GF-D8 (cell line): Measurements from ENCODE around the gene SPATA25.
"Not testable (repeated sequence)": the region's sequence is repeated elsewhere in the genome, so short reads cannot be mapped to it uniquely, and the experiment has no call there.

Experiments
- DNase-seq: peaks from one replicate; lab custom pipeline; 2025; lab: John Stamatoyannopoulos, UW

The SPATA25 gene

DNA sequence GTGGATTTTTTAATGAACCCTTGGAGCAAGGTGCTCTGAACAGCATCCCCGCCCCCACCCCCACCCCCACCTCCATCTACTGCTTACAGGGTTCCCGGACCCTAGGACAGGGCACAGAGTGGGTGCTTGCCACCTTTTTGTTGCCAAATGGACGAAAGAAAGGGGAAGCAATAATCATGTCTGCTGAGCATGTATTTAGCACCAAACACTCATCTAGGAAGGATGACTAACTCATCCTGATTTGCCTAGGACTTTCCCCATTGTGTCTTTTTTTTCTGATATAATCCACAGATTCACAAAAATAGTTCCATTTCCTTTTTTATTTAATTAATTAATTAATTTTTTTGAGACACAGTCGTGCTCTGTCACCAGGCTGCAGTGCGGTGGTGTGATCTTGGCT is 25.7 kb upstream of the SPATA25 start:
- no peak for DNase-seq

DNA sequence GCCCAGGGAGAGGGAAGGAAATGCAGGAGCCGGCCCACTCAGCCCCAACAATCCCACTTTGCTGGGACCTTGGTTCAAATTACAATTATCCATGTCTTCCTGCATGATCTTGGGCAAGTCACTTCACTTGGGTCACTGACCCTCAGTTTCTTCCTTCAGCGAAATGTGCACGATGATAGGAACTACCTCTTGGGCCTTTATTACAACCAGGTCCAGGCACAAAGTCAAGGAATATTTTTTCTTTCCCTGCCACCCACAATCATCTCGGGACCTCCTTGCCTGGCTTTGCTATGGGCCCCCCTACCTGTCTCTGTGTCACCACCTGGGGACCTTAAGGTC is 24.9 kb upstream of the SPATA25 start:
- no peak for DNase-seq

DNA sequence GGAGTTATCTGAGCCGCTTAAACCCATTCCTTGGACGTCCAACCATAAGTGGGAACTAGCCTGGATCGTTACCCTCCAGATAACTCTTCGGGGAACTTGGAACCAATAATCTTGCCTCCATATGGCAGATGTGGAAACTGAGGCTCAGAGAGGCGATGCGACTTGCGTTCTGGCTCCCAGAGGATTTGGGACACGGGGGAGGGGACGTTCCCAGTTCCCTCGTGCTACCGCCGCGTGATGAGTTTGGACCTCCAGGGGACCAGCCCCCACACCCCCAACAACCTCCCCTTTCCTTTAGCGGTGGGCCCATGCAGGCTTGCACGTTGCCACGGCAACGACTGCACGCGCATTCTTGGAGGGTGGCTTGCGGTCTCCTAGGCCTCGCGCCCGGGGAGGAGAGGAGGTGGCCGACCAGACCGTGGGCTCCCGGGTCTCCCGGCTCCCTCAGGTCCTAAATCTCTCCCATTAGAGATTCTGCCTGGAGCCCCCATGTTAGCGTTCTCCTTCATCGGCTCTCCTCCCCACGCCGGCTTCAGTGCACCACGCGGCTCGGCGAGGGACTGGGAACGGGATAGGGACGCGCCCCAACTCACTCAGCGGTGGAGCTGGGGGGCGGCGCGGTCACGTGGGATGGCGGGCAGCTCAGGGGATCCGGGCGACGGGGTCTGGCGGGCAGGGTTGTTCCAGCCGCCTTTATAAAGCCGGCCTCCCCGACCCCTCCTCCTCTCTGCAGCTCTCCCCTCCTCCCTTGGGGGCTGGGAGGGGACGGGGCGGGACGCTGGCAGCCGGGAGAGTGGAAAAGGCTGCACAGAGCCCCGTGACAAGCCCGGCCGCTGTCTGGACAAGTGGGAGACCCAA is 24.3 kb upstream of the SPATA25 start, which contains the start of gene PLTP:
Gene PLTP (minus strand): TSS at position 670 of the 858 bp plus-strand sequence. CDS start 703 bp downstream, outside the sequence.
- DNase-seq: peak; percentile 29

DNA sequence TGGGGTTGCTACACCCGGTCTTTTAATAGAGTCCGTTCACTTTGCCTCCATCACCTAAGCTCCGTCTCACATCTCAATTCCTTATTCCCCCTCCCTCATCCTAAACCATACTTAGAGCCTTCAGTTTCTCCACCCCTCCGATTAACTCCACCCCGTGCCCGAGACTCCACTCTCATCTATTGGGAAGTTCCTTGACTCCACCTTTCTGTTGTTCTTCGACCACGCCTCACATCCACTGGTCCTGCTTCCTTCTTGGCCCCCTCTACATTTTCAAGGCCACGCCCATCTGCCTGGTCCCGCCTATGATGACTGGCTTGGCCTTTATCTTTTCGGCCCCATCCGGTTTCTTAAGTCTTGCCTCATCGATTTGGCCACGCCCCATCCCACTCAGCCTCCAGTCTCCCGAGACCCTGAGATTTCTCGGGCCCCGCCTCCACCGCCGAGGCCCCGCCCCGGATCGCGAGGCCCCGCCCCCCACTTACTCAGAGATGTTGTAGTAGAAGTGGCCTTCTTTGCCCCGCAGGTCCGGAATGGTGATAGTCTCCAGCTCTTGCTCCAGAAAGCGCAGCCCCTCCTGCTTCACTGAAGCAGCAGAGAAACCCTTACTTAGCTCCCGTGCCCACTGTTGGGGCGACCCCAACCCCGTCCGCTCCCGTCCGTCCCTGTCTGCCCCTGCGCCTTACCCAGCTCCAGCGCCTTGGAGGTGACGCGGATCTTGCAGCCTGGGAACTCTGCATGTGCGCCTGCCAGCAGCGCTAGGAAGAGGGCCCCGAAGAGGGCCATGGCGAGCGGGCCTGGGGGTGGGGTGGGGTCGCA is 23.5 kb upstream of the SPATA25 start:
- peak; percentile 97 for DNase-seq

DNA sequence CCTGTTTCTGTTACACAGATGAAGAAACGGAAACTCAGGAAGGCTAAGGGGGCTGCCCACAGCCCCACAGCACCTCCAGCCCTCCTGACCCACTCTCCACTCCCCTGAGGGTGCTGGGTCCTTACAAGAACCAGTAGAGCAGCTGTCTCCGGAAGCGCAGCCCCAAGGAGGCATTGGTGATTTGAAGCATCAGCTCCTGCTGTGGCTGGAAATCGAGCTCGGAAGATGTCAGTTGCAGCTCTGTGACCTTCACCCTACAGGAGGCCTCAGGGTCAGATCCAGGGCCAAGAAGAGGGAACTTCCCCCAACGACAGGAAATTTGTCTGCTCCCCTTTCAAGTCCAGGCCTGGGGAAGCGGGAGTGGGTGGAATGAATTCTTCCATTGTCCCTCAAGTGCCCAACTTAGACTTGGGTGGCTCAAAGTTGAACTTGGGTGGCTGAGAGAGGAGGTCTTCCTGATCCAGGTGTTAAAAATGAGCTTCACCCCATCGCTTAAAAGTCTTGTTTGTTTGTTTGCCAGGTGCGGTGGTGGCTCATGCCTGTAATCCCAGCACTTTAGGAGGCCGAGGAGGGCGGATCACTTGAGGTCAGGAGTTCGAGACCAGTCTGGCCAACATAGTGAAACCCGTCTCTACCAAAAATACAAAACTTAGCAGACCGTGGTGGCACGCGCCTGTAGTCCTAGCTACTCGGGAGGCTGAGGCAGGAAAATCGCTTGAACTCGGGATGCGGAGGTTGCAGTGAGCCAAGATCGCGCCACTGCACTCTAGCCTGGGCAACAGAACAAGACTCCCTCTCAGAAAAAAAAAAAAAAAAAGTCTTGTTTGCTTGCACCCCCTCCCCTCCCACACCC is 22.6 kb upstream of the SPATA25 start:
- DNase-seq: no peak

DNA sequence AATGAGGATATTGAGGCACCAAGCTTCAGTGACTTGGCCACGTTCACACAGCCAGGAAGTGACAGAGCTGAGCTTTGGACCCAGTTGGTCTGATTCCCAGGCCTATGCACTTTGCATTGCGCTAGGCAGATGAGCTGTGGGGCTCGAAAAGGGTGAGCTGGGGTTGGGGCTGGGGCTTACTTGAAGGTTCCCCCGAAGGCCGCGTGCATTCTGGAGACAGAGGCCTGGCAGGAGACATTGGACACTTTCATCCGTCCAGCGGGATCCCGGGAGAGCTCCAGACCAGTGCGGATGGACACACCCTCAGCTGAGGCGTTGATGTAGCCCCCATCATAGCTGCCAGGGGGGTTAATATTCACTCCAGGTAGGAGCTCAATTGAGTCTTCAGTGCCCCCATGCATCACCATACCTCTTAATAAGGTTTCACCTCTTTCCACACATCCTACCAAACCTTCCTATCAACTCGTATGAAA is 21.9 kb upstream of the SPATA25 start:
- DNase-seq: no peak

DNA sequence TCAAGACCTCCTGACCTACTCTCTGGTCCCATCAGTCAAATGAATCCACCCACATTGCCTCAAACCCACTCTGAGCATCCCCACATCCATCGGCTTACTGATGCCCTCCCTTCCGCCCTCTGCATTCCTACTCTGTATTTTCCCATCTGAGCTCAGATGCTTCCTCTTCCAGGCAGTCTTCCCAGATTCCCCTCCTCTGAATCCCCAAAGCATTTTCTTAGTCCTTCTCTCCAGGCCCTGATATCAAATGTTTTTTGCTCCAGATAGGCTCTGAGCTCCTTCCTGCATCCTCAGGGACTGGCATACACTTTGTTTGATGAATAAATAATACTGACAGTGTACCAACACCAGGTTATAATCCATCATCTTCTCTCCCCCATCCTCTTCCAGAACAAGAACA is 20.7 kb upstream of the SPATA25 start:
- DNase-seq: no peak

DNA sequence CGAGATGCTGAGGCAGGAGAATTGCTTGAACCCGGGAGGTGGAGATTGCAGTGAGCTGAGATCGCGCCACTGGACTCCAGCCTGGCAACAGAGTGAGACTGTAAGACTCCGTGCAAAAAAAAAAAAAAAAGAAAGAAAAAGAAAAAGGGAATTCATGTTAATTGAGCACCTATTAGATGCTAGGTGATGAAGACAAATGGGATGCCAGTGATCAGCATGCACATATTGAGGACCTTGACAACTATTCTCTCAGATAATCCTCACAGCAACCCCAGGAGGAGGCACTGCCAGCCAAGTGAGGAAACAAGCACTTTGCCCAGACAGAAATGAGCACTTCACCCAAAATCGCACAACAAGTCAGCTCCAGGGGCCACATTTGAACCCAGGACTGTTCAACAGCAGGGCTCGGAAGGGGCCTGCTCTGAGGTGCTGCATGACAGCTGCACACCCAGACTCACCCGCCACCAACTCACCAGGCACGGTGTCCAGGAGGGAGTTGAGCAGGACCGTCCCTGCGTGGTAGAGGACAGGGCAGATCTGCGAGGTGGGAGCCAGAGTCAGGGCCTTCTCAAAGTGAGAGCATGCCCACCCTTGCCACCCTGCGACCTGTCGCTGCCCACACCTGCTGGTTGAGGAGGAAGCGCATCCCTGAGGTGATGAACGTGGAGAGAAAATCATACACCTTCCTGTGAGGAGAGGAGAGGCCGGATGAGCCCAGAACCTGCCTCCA is 20.0 kb upstream of the SPATA25 start:
- DNase-seq: no peak

DNA sequence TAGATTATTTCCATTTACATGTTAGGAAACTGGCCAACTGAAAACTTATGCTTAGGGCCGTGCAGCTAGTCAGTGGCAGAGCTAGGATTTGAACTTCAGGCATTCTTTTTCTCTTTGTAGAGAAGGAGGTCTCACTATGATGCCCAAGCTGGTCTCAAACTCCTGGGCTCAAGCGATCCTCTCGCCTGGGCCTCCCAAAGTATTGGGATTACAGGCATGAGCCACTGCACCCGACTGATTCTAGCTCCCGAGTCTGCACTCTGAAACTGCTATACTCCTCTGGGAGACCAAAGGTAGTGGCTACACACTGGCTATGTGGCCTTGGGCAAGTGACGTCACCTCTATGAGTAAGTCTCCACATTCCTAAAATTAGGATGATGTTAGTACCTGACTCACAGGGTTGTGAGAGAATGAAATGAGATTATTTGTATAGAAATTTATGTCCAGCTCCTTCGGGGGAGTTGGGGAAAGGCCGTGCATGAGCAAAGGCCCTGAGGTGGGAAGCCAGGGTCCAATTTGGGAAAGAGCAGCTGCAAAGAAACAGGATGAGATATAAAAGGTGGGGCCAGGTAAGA is 18.2 kb upstream of the SPATA25 start:
- DNase-seq: no peak

DNA sequence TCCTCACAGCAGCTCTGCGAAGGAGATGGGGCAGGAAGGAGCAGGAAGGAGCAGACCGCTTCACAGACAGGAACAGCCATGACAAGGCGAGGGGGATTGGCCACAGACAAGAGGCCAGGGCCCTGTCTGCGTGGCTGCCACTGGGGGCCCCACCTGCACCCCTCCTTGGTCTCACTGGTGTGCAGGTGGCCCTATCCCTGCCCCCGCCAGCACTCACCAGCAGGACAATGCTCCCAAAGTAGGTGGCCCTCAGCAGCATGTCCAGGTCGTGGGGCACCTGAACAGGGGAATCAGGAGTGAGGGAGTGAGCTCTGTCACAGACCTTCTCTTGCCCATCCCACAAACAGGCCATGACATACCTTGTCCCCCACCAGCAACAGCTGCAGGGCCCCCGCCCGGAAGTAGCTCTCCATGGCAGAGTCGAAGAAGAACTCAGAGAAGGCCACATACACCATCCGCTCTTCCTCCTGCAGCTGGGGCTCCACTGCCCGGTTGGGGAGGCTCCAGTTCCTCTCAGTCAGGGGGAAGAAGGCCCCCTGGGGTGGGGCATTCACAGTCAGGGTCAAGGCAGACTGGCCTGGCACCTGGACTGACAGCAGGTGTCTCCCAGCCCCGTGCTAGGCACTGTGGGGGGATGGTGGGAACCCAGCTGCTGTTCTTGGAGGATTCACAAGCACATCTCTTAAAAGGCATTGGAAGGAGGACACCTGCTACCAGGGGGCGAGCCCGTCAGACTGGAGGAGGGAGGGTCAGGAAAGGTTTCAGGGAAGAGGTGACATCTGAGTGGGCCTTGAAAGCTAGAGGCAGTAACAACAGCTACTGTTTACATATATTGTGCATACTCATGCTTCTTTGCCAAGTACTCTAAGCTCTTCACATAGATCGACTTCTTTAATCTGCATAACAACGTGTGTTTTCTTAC is 17.4 kb upstream of the SPATA25 start:
- no peak for DNase-seq

DNA sequence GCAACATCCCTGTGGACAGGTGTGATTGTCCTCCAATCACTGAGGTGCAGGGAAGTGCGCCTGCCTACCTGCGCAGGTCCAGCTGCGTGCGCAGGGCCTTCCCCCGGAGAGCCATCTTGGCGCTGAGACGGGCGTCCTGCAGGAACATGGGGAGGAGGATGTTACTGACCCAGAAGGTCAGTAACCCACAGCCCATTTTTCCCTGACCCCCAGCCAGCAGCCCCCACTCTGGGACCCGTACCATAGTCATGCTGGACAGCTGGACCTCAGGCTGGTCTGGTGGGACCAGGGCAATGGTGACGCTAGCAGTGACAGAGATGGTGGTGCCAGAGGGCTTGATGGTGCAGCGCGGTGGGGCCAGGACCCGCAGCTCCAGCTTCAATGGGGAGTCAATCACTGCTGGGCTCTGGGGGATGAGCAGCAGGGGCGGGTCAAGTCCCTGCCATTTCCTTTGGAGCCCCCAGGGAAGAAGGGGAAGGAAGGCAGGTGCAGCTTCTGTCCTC is 14.8 kb upstream of the SPATA25 start:
- DNase-seq: no peak

DNA sequence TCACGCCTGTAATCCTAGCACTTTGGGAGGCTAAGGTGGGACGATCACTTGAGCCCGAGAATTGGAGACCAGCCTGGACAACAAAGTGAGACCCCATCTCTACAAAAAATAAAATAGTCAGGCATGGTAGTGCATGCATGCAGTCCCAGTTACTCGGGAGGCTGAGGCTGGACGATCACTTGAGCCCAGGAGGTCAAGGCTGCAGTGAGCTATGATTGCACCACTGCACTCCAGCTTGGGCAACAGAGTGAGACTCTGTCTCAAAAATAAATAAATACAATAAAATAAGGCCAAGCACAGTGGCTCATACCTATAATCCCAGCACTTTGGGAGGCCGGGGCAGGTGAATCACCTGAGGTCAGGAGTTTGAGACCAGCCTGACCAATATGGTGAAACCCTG is 13.9 kb upstream of the SPATA25 start:
- DNase-seq: not testable (repeated sequence)

DNA sequence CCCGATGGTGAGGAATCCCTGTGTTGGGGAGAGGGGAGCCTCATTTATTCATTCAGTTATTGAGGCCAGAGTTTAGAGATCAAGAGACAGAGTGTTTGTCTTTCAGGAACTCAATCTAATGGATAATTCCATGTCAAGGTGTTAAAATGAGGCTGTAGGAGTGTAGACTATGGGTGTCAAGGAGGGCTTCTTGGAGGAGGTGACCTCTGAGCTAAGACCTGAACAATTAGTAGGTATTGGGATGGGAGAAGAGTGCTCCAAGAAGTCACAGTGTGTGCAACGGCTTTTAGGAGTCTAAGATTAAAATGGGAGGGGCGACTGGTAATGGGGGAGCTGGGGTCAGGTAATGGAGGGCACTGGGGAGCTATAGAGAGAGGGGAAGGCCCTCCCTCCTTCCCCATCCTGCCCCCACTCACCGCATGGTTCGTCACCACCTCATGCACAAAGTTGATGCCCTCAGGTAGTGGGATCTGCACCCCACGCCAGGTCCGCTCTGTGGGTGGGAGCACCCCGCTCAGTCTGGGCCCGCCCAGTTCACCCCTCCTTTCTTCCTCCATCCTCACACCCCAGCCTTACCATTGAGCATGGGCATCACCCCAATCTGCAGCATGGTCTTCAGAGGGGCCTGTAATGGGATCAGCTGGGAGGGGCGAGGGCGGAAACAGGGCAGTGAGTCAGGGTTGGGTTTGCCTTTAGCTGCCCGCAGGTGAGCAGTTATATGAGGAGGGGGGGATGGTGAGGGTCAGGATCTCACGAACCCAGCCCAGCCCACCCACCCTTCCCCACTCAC is 11.8 kb upstream of the SPATA25 start:
- DNase-seq: no peak

DNA sequence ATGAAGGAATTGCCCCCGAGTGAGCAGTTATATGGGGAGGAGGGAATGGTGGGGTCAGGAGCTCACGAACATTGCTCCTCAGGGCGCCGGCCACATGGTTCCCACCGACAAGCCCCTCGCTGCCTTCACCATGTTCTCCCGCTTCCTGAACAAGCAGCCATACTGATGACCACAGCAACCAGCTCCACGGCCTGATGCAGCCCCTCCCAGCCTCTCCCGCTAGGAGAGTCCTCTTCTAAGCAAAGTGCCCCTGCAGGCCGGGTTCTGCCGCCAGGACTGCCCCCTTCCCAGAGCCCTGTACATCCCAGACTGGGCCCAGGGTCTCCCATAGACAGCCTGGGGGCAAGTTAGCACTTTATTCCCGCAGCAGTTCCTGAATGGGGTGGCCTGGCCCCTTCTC is 10.9 kb upstream of the SPATA25 start:
- DNase-seq: no peak

DNA sequence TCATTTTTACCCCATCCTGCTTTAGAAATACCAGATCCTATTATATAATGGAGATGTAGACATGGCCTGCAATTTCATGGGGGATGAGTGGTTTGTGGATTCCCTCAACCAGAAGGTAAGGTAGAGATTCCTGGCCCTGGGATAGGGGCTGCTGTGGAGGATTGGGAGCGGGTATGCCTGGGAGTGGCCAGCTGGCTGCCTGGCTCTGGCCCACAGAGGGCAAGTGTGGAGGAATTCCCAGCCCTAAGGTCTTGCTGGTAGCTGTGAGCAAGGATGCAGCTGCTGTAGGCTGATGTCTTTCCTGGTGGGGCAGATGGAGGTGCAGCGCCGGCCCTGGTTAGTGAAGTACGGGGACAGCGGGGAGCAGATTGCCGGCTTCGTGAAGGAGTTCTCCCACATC is 10.3 kb upstream of the SPATA25 start:
- DNase-seq: no peak

DNA sequence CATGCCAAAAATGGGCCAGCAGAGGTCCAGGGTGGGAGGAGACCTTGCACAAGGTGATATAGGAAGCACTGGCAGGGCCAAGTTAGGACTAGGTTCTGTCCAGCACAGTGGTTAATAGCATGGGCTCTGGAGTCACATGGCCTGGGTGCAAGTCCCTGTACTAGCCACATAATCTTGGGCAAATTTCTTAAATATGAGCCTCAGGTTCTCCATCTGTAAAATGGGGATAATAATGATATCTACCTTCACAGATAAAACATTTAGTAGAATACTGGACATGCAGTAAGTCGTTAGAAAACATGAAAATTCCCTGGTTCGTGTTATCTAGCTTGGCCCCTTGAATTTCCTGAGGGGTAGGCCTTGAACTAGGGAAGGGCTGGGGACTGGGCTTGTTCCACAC is 9.9 kb upstream of the SPATA25 start:
- no peak for DNase-seq

DNA sequence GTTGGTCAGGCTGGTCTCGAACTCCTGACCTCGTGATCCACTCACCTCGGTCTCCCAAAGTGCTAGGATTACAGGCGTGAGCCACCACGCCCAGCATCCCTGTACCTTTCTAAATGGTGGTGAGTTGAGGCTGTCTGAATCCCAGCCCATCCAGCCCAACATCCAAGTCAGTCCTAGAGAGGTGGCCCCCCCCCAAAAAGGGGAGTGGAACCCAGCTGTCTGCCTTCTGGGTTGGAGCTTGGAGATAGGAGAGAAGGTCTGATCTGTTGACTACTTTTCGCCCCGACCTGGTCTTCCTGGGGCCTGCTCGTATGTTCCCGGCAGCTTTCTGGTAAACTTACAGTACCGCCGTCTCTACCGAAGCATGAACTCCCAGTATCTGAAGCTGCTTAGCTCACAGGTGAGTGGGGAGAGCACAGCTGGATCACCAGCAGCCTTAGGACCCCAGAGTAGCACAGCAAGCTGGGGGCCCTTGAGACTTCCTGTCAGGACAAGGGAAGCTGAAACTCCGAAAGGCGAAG is 9.3 kb upstream of the SPATA25 start:
- DNase-seq: no peak

DNA sequence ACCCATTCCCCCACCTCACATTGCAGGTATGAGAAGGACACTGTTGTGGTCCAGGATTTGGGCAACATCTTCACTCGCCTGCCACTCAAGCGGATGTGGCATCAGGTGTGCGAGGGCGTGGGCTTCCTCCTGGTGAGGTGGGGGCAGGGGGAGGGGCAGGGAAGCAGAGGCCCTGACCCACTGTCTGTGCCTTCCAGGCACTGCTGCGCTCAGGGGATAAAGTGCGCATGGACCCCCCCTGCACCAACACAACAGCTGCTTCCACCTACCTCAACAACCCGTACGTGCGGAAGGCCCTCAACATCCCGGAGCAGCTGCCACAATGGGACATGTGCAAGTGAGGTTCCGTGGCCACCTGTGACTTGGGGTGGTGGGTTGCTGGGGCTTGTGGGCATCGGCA is 7.4 kb upstream of the SPATA25 start:
- DNase-seq: no peak

DNA sequence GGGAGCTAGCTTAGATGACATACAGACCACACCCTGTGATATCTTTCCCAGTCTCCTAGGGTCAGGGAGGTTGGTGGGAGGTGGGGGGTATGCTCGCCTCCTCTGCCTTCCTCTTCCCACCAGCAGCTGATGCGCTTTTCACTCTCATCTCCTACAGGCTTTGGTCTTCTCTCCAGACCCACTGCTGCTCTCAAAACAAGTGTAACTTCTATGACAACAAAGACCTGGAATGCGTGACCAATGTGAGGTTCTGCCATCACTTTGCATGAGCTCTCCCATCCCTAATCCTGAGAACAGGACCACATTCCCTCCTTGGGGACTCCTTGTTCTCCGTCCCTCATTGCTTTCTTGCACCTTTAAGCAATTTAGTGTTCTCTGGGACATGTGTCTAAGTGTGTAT is 6.4 kb upstream of the SPATA25 start:
- DNase-seq: no peak
